Neural crest cell (in vitro differentiated cells): ENCODE data around the gene LCNL1. TPM values are rescaled to one million over a fixed set of nuclear protein-coding genes. Genes with fewer than 3 reads are reported as not detected.
A peak's percentile ranks its signal among the peaks of the same experiment; 100 is the strongest.

ENCODE experiments used
- DNase-seq: peaks from one replicate; pipeline ENCODE4 v3.0.0; 2021; ENCODE audit warnings: low read depth, mixed read lengths, low spot score
- H3K27ac Mint-ChIP-seq: one replicate; pipeline ENCODE4 v1.8.0; 2021; ENCODE audit warnings: mild to moderate bottlenecking, mixed read lengths; ENCODE audit not compliant: unreplicated experiment
- H3K27me3 Mint-ChIP-seq: 2 replicates; pipeline ENCODE4 v1.8.0; 2021; ENCODE audit warnings: low read depth, mild to moderate bottlenecking, mixed read lengths
- H3K36me3 Mint-ChIP-seq: 2 replicates; pipeline ENCODE4 v1.8.0; 2021; ENCODE audit warnings: low read depth, mild to moderate bottlenecking, mixed read lengths
- H3K4me1 Mint-ChIP-seq: 2 replicates; pipeline ENCODE4 v1.8.0; 2021; ENCODE audit warnings: mixed read lengths
- H3K4me3 Mint-ChIP-seq: one replicate; pipeline ENCODE4 v1.8.0; 2021; ENCODE audit warnings: mild to moderate bottlenecking, mixed read lengths
- H3K9me3 Mint-ChIP-seq: 2 replicates; pipeline ENCODE4 v1.8.0; 2021; ENCODE audit warnings: mixed read lengths
- CTCF ChIP-seq: fragments of 200-600 bp; sonication (generic); conservative IDR thresholded peaks from 2 replicates; pipeline ENCODE4 v1.5.0; 2021; ENCODE audit warnings: antibody characterized with exemption, mild to moderate bottlenecking
- long read RNA-seq: library from polyadenylated mRNA; unstranded; transcript quantifications from one replicate; pipeline ENCODE4 v2.0.0, GENCODE V29; 2020
- total RNA-seq: library from RNA; stranded (reverse); gene quantifications from 2 replicates; pipeline ENCODE4 v1.2.1, GENCODE V29; 2021

Gene LCNL1
- total RNA-seq, result not detected in 2 replicates
- long read RNA-seq, result 0 reads

- no peak for TF ChIP-seq CTCF
- H3K4me3 Mint-ChIP-seq, result no peak within 1 kb of the TSS
- H3K9me3 Mint-ChIP-seq, result no peaks in the 10 kb centered on the region
- no peak for DNase-seq
- no peaks in the 10 kb centered on the region for H3K36me3 Mint-ChIP-seq
- peaks cover 8% of the 10 kb centered on the region for H3K4me1 Mint-ChIP-seq
- H3K27me3 Mint-ChIP-seq, result peaks cover 4% of the 10 kb centered on the region
- H3K27ac Mint-ChIP-seq, result no peak within 1 kb of the TSS
These were observed at the start of gene LCNL1 for GRCh38 chr9:136982232-136983051. Gene LCNL1, plus strand, starts transcription at chr9:136982993. Its CDS starts 594 bp downstream, at chr9:136983587.

- Mint-ChIP-seq H3K27me3 (no peaks in the 10 kb centered on the region), H3K4me1 (peaks cover 3% of the 10 kb centered on the region), H3K27ac (no peak overlapping the region), H3K9me3 (peaks cover 2% of the 10 kb centered on the region), H3K36me3 (peaks cover 31% of the 10 kb centered on the region), H3K4me3 (peak overlapping the region; percentile 42)
- no peak for DNase-seq
- no peak for TF ChIP-seq CTCF
These were observed 48.5 kb upstream of the LCNL1 start for GRCh38 chr9:136934277-136934676.

- Mint-ChIP-seq H3K27me3 (no peaks in the 10 kb centered on the region), H3K27ac (no peak overlapping the region), H3K36me3 (peaks cover 35% of the 10 kb centered on the region), H3K4me1 (peaks cover 3% of the 10 kb centered on the region), H3K9me3 (peaks cover 2% of the 10 kb centered on the region), H3K4me3 (no peak overlapping the region)
- no peak for DNase-seq
- no peak for TF ChIP-seq CTCF
These were observed 47.1 kb upstream of the LCNL1 start for GRCh38 chr9:136935651-136936050.

- H3K27me3 Mint-ChIP-seq, result no peaks in the 10 kb centered on the region
- H3K4me1 Mint-ChIP-seq, result peaks cover 3% of the 10 kb centered on the region
- DNase-seq, result no peak
- H3K36me3 Mint-ChIP-seq, result peaks cover 30% of the 10 kb centered on the region
- H3K9me3 Mint-ChIP-seq, result peaks cover 2% of the 10 kb centered on the region
- no peak overlapping the region for H3K27ac Mint-ChIP-seq
- TF ChIP-seq CTCF, result no peak
- no peak overlapping the region for H3K4me3 Mint-ChIP-seq
These were observed 46.1 kb upstream of the LCNL1 start for GRCh38 chr9:136936645-136937170.

- no peak for DNase-seq
- Mint-ChIP-seq H3K27me3 (no peaks in the 10 kb centered on the region), H3K27ac (no peak overlapping the region), H3K4me1 (peaks cover 3% of the 10 kb centered on the region), H3K4me3 (no peak overlapping the region), H3K9me3 (peaks cover 2% of the 10 kb centered on the region), H3K36me3 (peaks cover 26% of the 10 kb centered on the region)
- no peak for TF ChIP-seq CTCF
These were observed 45.4 kb upstream of the LCNL1 start for GRCh38 chr9:136937186-136938001.
